Trophoblast cell (in vitro differentiated cells and primary cell): ENCODE data around the gene PAGE3.
A peak's percentile ranks its signal among the peaks of the same experiment; 100 is the strongest.

Experiments
- DNase-seq, 2 donors: peaks; one replicate each; pipeline ENCODE4 v3.0.0-alpha.2; 2016
- H2AFZ ChIP-seq: 2 replicates; pipeline ENCODE4 v1.6.1; 2013; ENCODE audit warnings: low read length, moderate library complexity, mild to moderate bottlenecking; ENCODE audit not compliant: insufficient read depth, poor library complexity
- H2AK5ac ChIP-seq: 2 replicates; pipeline ENCODE4 v1.6.1; 2013; ENCODE audit warnings: mild to moderate bottlenecking, low read length
- H2BK120ac ChIP-seq: 2 replicates; pipeline ENCODE4 v1.6.1; 2013; ENCODE audit warnings: low read length, mild to moderate bottlenecking, moderate library complexity; ENCODE audit not compliant: insufficient read depth, poor library complexity
- H2BK12ac ChIP-seq: 2 replicates; pipeline ENCODE4 v1.6.1; 2013; ENCODE audit warnings: mild to moderate bottlenecking, low read length, moderate library complexity
- H2BK5ac ChIP-seq: 2 replicates; pipeline ENCODE4 v1.6.1; 2013; ENCODE audit warnings: low read length, low read depth, moderate library complexity, mild to moderate bottlenecking; ENCODE audit not compliant: poor library complexity
- H3K14ac ChIP-seq: 2 replicates; pipeline ENCODE4 v1.6.1; 2013; ENCODE audit warnings: mild to moderate bottlenecking, low read length
- H3K18ac ChIP-seq: 2 replicates; pipeline ENCODE4 v1.6.1; 2013; ENCODE audit warnings: mild to moderate bottlenecking, low read length
- H3K23ac ChIP-seq: 2 replicates; pipeline ENCODE4 v1.6.1; 2013; ENCODE audit warnings: low read length
- H3K27ac ChIP-seq: 2 replicates; pipeline ENCODE4 v1.5.1; 2013; ENCODE audit warnings: low read depth, mild to moderate bottlenecking, inconsistent platforms, low read length, moderate library complexity
- H3K27me3 ChIP-seq: 2 replicates; pipeline ENCODE4 v1.6.1; 2013; ENCODE audit warnings: inconsistent platforms, mild to moderate bottlenecking, low read length, moderate library complexity; ENCODE audit not compliant: insufficient read depth
- H3K36me3 ChIP-seq, 2 experiments: 1 replicate in 1 of 2; 2 replicates in 1 of 2; pipeline ENCODE4 v1.6.1; 2013; ENCODE audit warnings: low read length in 2 of 2, mild to moderate bottlenecking in 2 of 2, moderate library complexity in 1 of 2; ENCODE audit not compliant: insufficient read depth in 2 of 2, control insufficient read depth in 1 of 2
- H3K4ac ChIP-seq: 2 replicates; pipeline ENCODE4 v1.6.1; 2013; ENCODE audit warnings: low read depth, mild to moderate bottlenecking, low read length, moderate library complexity
- H3K4me1 ChIP-seq, 2 experiments: 1 replicate in 1 of 2; 2 replicates in 1 of 2; pipeline ENCODE4 v1.6.1; 2013; ENCODE audit warnings: low read length in 2 of 2, mild to moderate bottlenecking in 2 of 2, moderate library complexity in 1 of 2; ENCODE audit not compliant: insufficient read depth in 2 of 2, control insufficient read depth in 1 of 2
- H3K4me2 ChIP-seq: 2 replicates; pipeline ENCODE4 v1.6.1; 2013; ENCODE audit warnings: inconsistent platforms, mild to moderate bottlenecking, low read length, moderate library complexity
- H3K4me3 ChIP-seq: 2 replicates; pipeline ENCODE4 v1.5.1; 2013; ENCODE audit warnings: mild to moderate bottlenecking, low read depth, low read length, inconsistent platforms
- H3K79me1 ChIP-seq: one replicate; pipeline ENCODE4 v1.6.1; 2013; ENCODE audit warnings: low read length
- H3K79me2 ChIP-seq: 2 replicates; pipeline ENCODE4 v1.6.1; 2013; ENCODE audit warnings: low read length, mild to moderate bottlenecking; ENCODE audit not compliant: control insufficient read depth, insufficient read depth, poor library complexity
- H3K9ac ChIP-seq: 2 replicates; pipeline ENCODE4 v1.6.1; 2013; ENCODE audit warnings: mild to moderate bottlenecking, low read length
- H3K9me3 ChIP-seq: 2 replicates; pipeline ENCODE4 v1.6.1; 2013; ENCODE audit warnings: low read depth, mild to moderate bottlenecking, control low read depth, inconsistent platforms, low read length; ENCODE audit not compliant: insufficient read depth
- H4K12ac ChIP-seq: 2 replicates; pipeline ENCODE4 v1.6.1; 2013; ENCODE audit warnings: low read depth, mild to moderate bottlenecking, low read length, moderate library complexity
- H4K8ac ChIP-seq: 2 replicates; pipeline ENCODE4 v1.6.1; 2013; ENCODE audit warnings: low read depth, mild to moderate bottlenecking, low read length, moderate library complexity
- H4K91ac ChIP-seq: one replicate; pipeline ENCODE4 v1.6.1; 2013; ENCODE audit warnings: low read depth, mild to moderate bottlenecking, low read length, moderate library complexity
- WGBS: extraction: QIAGEN DNeasy Blood & Tissue Kit; methylation state at CpG from one replicate; pipeline ENCODE4 v1.1.7; 2013; ENCODE audit warnings: missing lambda C conversion rate; ENCODE audit not compliant: insufficient read length, insufficient coverage; ENCODE audit errors: extremely low coverage; 5-methylcytosine and 5-hydroxymethylcytosine counted together

Gene PAGE3

DNA sequence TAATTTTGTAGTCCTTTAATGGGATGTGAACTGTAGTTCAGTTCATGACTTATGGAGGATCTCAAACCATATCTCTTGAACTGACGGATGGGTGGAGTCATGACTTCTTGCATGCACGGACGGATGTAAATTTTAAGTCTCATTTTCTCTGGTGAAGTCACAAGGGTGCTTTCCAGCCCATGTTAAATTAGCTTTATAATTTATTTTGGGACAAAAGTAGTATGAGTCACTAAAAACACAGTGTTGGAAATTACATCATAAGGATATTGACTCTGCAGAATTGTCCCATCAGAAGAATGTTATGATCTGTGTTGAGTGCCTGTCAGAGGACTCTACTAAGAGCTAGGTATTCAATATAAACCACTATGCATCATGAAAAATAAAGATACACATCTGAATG, 51.3 kb downstream of the PAGE3 start:
- H3K14ac ChIP-seq = no peak overlapping the region
- no peak overlapping the region for H2AK5ac ChIP-seq
- no peak overlapping the region for H2AFZ ChIP-seq
- H3K4me3 ChIP-seq = no peak overlapping the region
- no peak overlapping the region for H2BK120ac ChIP-seq
- no peak overlapping the region for H3K4ac ChIP-seq
- H3K18ac ChIP-seq = no peak overlapping the region
- no peak overlapping the region for H4K91ac ChIP-seq
- H4K8ac ChIP-seq = no peak overlapping the region
- no peak for DNase-seq
- H2BK5ac ChIP-seq = no peak overlapping the region
- H3K36me3 ChIP-seq = no peaks in the 10 kb centered on the region
- no peak overlapping the region for H4K12ac ChIP-seq
- H3K9me3 ChIP-seq = peaks cover 2% of the 10 kb centered on the region
- H3K23ac ChIP-seq = no peak overlapping the region
- H3K79me1 ChIP-seq = no peaks in the 10 kb centered on the region
- H3K9ac ChIP-seq = no peak overlapping the region
- H3K4me2 ChIP-seq = no peak overlapping the region
- no peaks in the 10 kb centered on the region for H3K4me1 ChIP-seq
- WGBS = no CpG with 5 or more reads among the region's 3 CpGs
- H3K79me2 ChIP-seq = no peaks in the 10 kb centered on the region
- H3K27ac ChIP-seq = no peak overlapping the region
- no peak overlapping the region for H2BK12ac ChIP-seq
- no peaks in the 10 kb centered on the region for H3K27me3 ChIP-seq

- H3K79me1 ChIP-seq = no peaks in the 10 kb centered on the region
- no peaks in the 10 kb centered on the region for H3K27me3 ChIP-seq
- H4K8ac ChIP-seq = no peak overlapping the region
- no peak overlapping the region for H3K27ac ChIP-seq
- H3K36me3 ChIP-seq = no peaks in the 10 kb centered on the region
- peaks cover 2% of the 10 kb centered on the region for H3K9me3 ChIP-seq
- no peak overlapping the region for H2BK12ac ChIP-seq
- no CpG with 5 or more reads among the region's 13 CpGs for WGBS
- no peak overlapping the region for H4K12ac ChIP-seq
- no peak overlapping the region for H2BK5ac ChIP-seq
- H2BK120ac ChIP-seq = no peak overlapping the region
- H4K91ac ChIP-seq = no peak overlapping the region
- no peak overlapping the region for H2AK5ac ChIP-seq
- no peaks in the 10 kb centered on the region for H3K79me2 ChIP-seq
- H2AFZ ChIP-seq = no peak overlapping the region
- no peak overlapping the region for H3K4me3 ChIP-seq
- H3K23ac ChIP-seq = no peak overlapping the region
- no peak overlapping the region for H3K18ac ChIP-seq
- no peak overlapping the region for H3K4ac ChIP-seq
- H3K4me1 ChIP-seq = no peaks in the 10 kb centered on the region
- no peak overlapping the region for H3K9ac ChIP-seq
- no peak overlapping the region for H3K14ac ChIP-seq
- H3K4me2 ChIP-seq = no peak overlapping the region
- DNase-seq = peak in 1 of 2 donors; percentile 50
These were observed 53.6 kb downstream of the PAGE3 start for GRCh38 chrX:55210931-55211677.
